Central memory CD8-positive, alpha-beta T cell (primary cell): ENCODE data around the gene RAPGEF2.
"Not testable (repeated sequence)": the region's sequence is repeated elsewhere in the genome, so short reads cannot be mapped to it uniquely, and the experiment has no call there.

Experiments
- ATAC-seq: fragments of 150-1000 bp; cut with Tn5 transposase; replicated peaks from 2 replicates; pipeline ENCODE4 v1.10.0; 2022; ENCODE audit warnings: mild to moderate bottlenecking, moderate FRiP score, moderate number of reproducible peaks; ENCODE audit not compliant: poor library complexity, severe bottlenecking; ENCODE audit errors: extremely low read depth
- DNase-seq, 2 donors: peaks; one replicate each; pipeline ENCODE4 v3.0.0; 2021; ENCODE audit warnings: low spot score in 2 of 2
- H3K27ac Mint-ChIP-seq: one replicate; pipeline ENCODE4 v1.8.0; 2022; ENCODE audit warnings: low read depth, mild to moderate bottlenecking, moderate library complexity, mixed read lengths
- H3K27me3 Mint-ChIP-seq: one replicate; pipeline ENCODE4 v1.8.0; 2022; ENCODE audit warnings: mixed read lengths
- H3K36me3 Mint-ChIP-seq: one replicate; pipeline ENCODE4 v1.8.0; 2022; ENCODE audit warnings: mild to moderate bottlenecking, moderate library complexity, mixed read lengths; ENCODE audit not compliant: insufficient read depth
- H3K4me1 Mint-ChIP-seq: one replicate; pipeline ENCODE4 v1.8.0; 2022; ENCODE audit warnings: mixed read lengths
- H3K4me3 Mint-ChIP-seq: one replicate; pipeline ENCODE4 v1.8.0; 2022; ENCODE audit warnings: mild to moderate bottlenecking, moderate library complexity, mixed read lengths
- H3K9me3 Mint-ChIP-seq: one replicate; pipeline ENCODE4 v1.8.0; 2022; ENCODE audit warnings: mixed read lengths

RAPGEF2 gene

GRCh38 chr4:159178979-159179969, 76.4 kb downstream of the RAPGEF2 start:
- Mint-ChIP-seq H3K27me3 (no peaks in the 10 kb centered on the region), H3K27ac (no peak overlapping the region), H3K4me3 (no peak overlapping the region), H3K9me3 (no peaks in the 10 kb centered on the region), H3K4me1 (peaks cover 22% of the 10 kb centered on the region), H3K36me3 (no peaks in the 10 kb centered on the region)
- ATAC-seq (no peak), DNase-seq (no peak)

- H3K9me3 Mint-ChIP-seq, H3K27me3 Mint-ChIP-seq, H3K27ac Mint-ChIP-seq, H3K4me3 Mint-ChIP-seq, ATAC-seq, DNase-seq, H3K36me3 Mint-ChIP-seq: not testable (repeated sequence)
- peaks cover 28% of the 10 kb centered on the region for H3K4me1 Mint-ChIP-seq
These were observed 81.2 kb downstream of the RAPGEF2 start for GRCh38 chr4:159183885-159184605.

- ATAC-seq: no peak
- no peaks in the 10 kb centered on the region for H3K27me3 Mint-ChIP-seq
- H3K4me3 Mint-ChIP-seq: no peak overlapping the region
- no peak overlapping the region for H3K27ac Mint-ChIP-seq
- peaks cover 15% of the 10 kb centered on the region for H3K4me1 Mint-ChIP-seq
- H3K9me3 Mint-ChIP-seq: no peaks in the 10 kb centered on the region
- DNase-seq: no peak
- H3K36me3 Mint-ChIP-seq: no peaks in the 10 kb centered on the region
These were observed 82.7 kb downstream of the RAPGEF2 start for GRCh38 chr4:159185591-159186023.

- H3K9me3 Mint-ChIP-seq: no peaks in the 10 kb centered on the region
- H3K27me3 Mint-ChIP-seq: no peaks in the 10 kb centered on the region
- no peak overlapping the region for H3K27ac Mint-ChIP-seq
- ATAC-seq (no peak), DNase-seq (no peak)
- peaks cover 15% of the 10 kb centered on the region for H3K4me1 Mint-ChIP-seq
- H3K4me3 Mint-ChIP-seq: no peak overlapping the region
- no peaks in the 10 kb centered on the region for H3K36me3 Mint-ChIP-seq
These were observed 85.8 kb downstream of the RAPGEF2 start for GRCh38 chr4:159188646-159189045.

GRCh38 chr4:159190651-159191050, 87.8 kb downstream of the RAPGEF2 start:
- H3K4me3 Mint-ChIP-seq: no peak overlapping the region
- peaks cover under 1% of the 10 kb centered on the region for H3K4me1 Mint-ChIP-seq
- H3K27ac Mint-ChIP-seq: no peak overlapping the region
- no peak for ATAC-seq
- H3K9me3 Mint-ChIP-seq: no peaks in the 10 kb centered on the region
- peaks cover 3% of the 10 kb centered on the region for H3K36me3 Mint-ChIP-seq
- DNase-seq: no peak
- H3K27me3 Mint-ChIP-seq: no peaks in the 10 kb centered on the region

- Mint-ChIP-seq H3K4me1 (no peaks in the 10 kb centered on the region), H3K4me3 (no peak overlapping the region), H3K27me3 (no peaks in the 10 kb centered on the region), H3K36me3 (peaks cover 3% of the 10 kb centered on the region), H3K9me3 (no peaks in the 10 kb centered on the region), H3K27ac (no peak overlapping the region)
- DNase-seq (no peak), ATAC-seq (no peak)
These were observed 89.1 kb downstream of the RAPGEF2 start for GRCh38 chr4:159191989-159192388.

GRCh38 chr4:159193046-159193620, 90.3 kb downstream of the RAPGEF2 start:
- Mint-ChIP-seq H3K36me3 (peaks cover 3% of the 10 kb centered on the region), H3K9me3 (no peaks in the 10 kb centered on the region), H3K4me1 (no peaks in the 10 kb centered on the region), H3K27me3 (no peaks in the 10 kb centered on the region), H3K27ac (no peak overlapping the region), H3K4me3 (no peak overlapping the region)
- no peak for ATAC-seq
- DNase-seq: no peak

- no peaks in the 10 kb centered on the region for H3K27me3 Mint-ChIP-seq
- DNase-seq (no peak), ATAC-seq (no peak)
- H3K9me3 Mint-ChIP-seq: no peaks in the 10 kb centered on the region
- no peak overlapping the region for H3K4me3 Mint-ChIP-seq
- no peak overlapping the region for H3K27ac Mint-ChIP-seq
- peaks cover 3% of the 10 kb centered on the region for H3K36me3 Mint-ChIP-seq
- H3K4me1 Mint-ChIP-seq: no peaks in the 10 kb centered on the region
These were observed 92.5 kb downstream of the RAPGEF2 start for GRCh38 chr4:159195361-159195769.

- Mint-ChIP-seq H3K36me3 (peaks cover 3% of the 10 kb centered on the region), H3K27ac (no peak overlapping the region), H3K4me1 (peaks cover 1% of the 10 kb centered on the region), H3K9me3 (no peaks in the 10 kb centered on the region), H3K27me3 (no peaks in the 10 kb centered on the region), H3K4me3 (no peak overlapping the region)
- DNase-seq: no peak
- ATAC-seq: no peak
These were observed 94.5 kb downstream of the RAPGEF2 start for GRCh38 chr4:159197260-159197884.

- no peak for DNase-seq
- Mint-ChIP-seq H3K27ac (peak overlapping the region; percentile 54), H3K27me3 (no peaks in the 10 kb centered on the region), H3K4me1 (peaks cover 6% of the 10 kb centered on the region), H3K9me3 (no peaks in the 10 kb centered on the region), H3K4me3 (no peak overlapping the region), H3K36me3 (peaks cover 3% of the 10 kb centered on the region)
- no peak for ATAC-seq
These were observed 95.0 kb downstream of the RAPGEF2 start for GRCh38 chr4:159197885-159198269.

- Mint-ChIP-seq H3K4me1 (peaks cover 24% of the 10 kb centered on the region), H3K27ac (no peak overlapping the region), H3K36me3 (no peaks in the 10 kb centered on the region), H3K27me3 (no peaks in the 10 kb centered on the region), H3K4me3 (no peak overlapping the region), H3K9me3 (no peaks in the 10 kb centered on the region)
- ATAC-seq: no peak
- no peak for DNase-seq
These were observed 96.9 kb downstream of the RAPGEF2 start for GRCh38 chr4:159199826-159200225.

GRCh38 chr4:159201168-159201567, 98.3 kb downstream of the RAPGEF2 start:
- peaks cover 32% of the 10 kb centered on the region for H3K4me1 Mint-ChIP-seq
- no peak for DNase-seq
- ATAC-seq: no peak
- no peaks in the 10 kb centered on the region for H3K27me3 Mint-ChIP-seq
- no peaks in the 10 kb centered on the region for H3K36me3 Mint-ChIP-seq
- no peaks in the 10 kb centered on the region for H3K9me3 Mint-ChIP-seq
- H3K4me3 Mint-ChIP-seq: no peak overlapping the region
- no peak overlapping the region for H3K27ac Mint-ChIP-seq
